C4-2B (cell line): Measurements from ENCODE around the gene REC114.

Source experiments
- H3K27ac ChIP-seq: fragments of 450-650 bp; 2 replicates; pipeline ENCODE4 v1.5.1; 2017
- CTCF ChIP-seq: fragments of 450-650 bp; conservative IDR thresholded peaks from 2 replicates; pipeline ENCODE4 v1.5.1; 2017; ENCODE audit warnings: mild to moderate bottlenecking
- ZFX ChIP-seq: fragments of 450-650 bp; IDR thresholded peaks from 2 replicates; pipeline ENCODE4 v1.6.1; 2017

REC114 gene

GRCh38 chr15:73596174-73596573 is 153.2 kb downstream of the REC114 start:
- no peak for TF ChIP-seq ZFX
- no peak for TF ChIP-seq CTCF
- H3K27ac ChIP-seq: no peak overlapping the region

GRCh38 chr15:73597036-73597638 is 154.2 kb downstream of the REC114 start:
- no peak overlapping the region for H3K27ac ChIP-seq
- TF ChIP-seq ZFX: no peak
- no peak for TF ChIP-seq CTCF

GRCh38 chr15:73598530-73599160 is 155.7 kb downstream of the REC114 start:
- no peak for TF ChIP-seq CTCF
- no peak for TF ChIP-seq ZFX
- no peak overlapping the region for H3K27ac ChIP-seq

- no peak overlapping the region for H3K27ac ChIP-seq
- TF ChIP-seq CTCF (no peak), ZFX (no peak)
Observed at GRCh38 chr15:73599934-73600333, 157.0 kb downstream of the REC114 start.

- TF ChIP-seq ZFX (no peak), CTCF (no peak)
- H3K27ac ChIP-seq: no peak overlapping the region; the same call in 1 of the 2 replicates
Observed at GRCh38 chr15:73600413-73601335, 157.7 kb downstream of the REC114 start.

GRCh38 chr15:73601451-73602445 is 158.8 kb downstream of the REC114 start:
- H3K27ac ChIP-seq: peak overlapping the region; percentile 60; the same call in 1 of the 2 replicates
- no peak for TF ChIP-seq ZFX
- TF ChIP-seq CTCF: no peak
